Glutamatergic neuron (in vitro differentiated cells): ENCODE data around the gene EYS. TPM values are rescaled to one million over a fixed set of nuclear protein-coding genes. Genes with fewer than 3 reads are reported as not detected.

Experiments
- DNase-seq: peaks from one replicate; pipeline ENCODE4 v3.0.0; 2022
- H3K27ac Mint-ChIP-seq: one replicate; pipeline ENCODE4 v1.8.0; 2020; ENCODE audit warnings: mild to moderate bottlenecking, mixed read lengths, inconsistent platforms; ENCODE audit not compliant: unreplicated experiment
- H3K27me3 Mint-ChIP-seq: one replicate; pipeline ENCODE4 v1.8.0; 2020; ENCODE audit warnings: mild to moderate bottlenecking, moderate library complexity, mixed read lengths, inconsistent platforms; ENCODE audit not compliant: unreplicated experiment
- H3K36me3 Mint-ChIP-seq: one replicate; pipeline ENCODE4 v1.8.0; 2020; ENCODE audit warnings: mild to moderate bottlenecking, mixed read lengths, inconsistent platforms; ENCODE audit not compliant: unreplicated experiment
- H3K4me1 Mint-ChIP-seq: one replicate; pipeline ENCODE4 v1.8.0; 2020; ENCODE audit warnings: mild to moderate bottlenecking, low read depth, mixed read lengths, inconsistent platforms; ENCODE audit not compliant: unreplicated experiment
- H3K4me3 Mint-ChIP-seq: one replicate; pipeline ENCODE4 v1.8.0; 2020; ENCODE audit warnings: mild to moderate bottlenecking, mixed read lengths, inconsistent platforms; ENCODE audit not compliant: unreplicated experiment
- H3K9me3 Mint-ChIP-seq: one replicate; pipeline ENCODE4 v1.8.0; 2020; ENCODE audit warnings: mild to moderate bottlenecking, moderate library complexity, mixed read lengths, inconsistent platforms; ENCODE audit not compliant: unreplicated experiment
- CTCF ChIP-seq: fragments of 200-600 bp; sonication (generic); IDR thresholded peaks from one replicate; pipeline ENCODE4 v1.5.0; 2021; ENCODE audit not compliant: partially characterized antibody, unreplicated experiment
- total RNA-seq: library from RNA; stranded (reverse); fragmentation: NEBNext Ultra II Directional; extraction: Animal tissue kit (Norgen Biotek cat#: 25700); gene quantifications from one replicate; pipeline ENCODE4 v1.2.1, GENCODE V29; 2021; ENCODE audit not compliant: unreplicated experiment

EYS gene
- total RNA-seq, 1 donor from 2014 or later: 13.2 TPM

GRCh38 chr6:64672131-64672530 is 1034.9 kb downstream of the EYS start:
- no peaks in the 10 kb centered on the region for H3K36me3 Mint-ChIP-seq
- H3K27me3 Mint-ChIP-seq: no peaks in the 10 kb centered on the region
- no peak overlapping the region for H3K4me3 Mint-ChIP-seq
- no peak for TF ChIP-seq CTCF
- H3K4me1 Mint-ChIP-seq: no peaks in the 10 kb centered on the region
- DNase-seq: no peak
- peaks cover 2% of the 10 kb centered on the region for H3K9me3 Mint-ChIP-seq
- H3K27ac Mint-ChIP-seq: no peak overlapping the region

GRCh38 chr6:64665137-64665536 is 1041.9 kb downstream of the EYS start:
- Mint-ChIP-seq H3K9me3 (peaks cover 2% of the 10 kb centered on the region), H3K4me3 (no peak overlapping the region), H3K4me1 (no peaks in the 10 kb centered on the region), H3K27me3 (no peaks in the 10 kb centered on the region), H3K36me3 (no peaks in the 10 kb centered on the region), H3K27ac (no peak overlapping the region)
- no peak for DNase-seq
- no peak for TF ChIP-seq CTCF

- Mint-ChIP-seq H3K27ac (no peak overlapping the region), H3K4me3 (no peak overlapping the region), H3K9me3 (peaks cover 2% of the 10 kb centered on the region), H3K36me3 (no peaks in the 10 kb centered on the region), H3K4me1 (no peaks in the 10 kb centered on the region), H3K27me3 (no peaks in the 10 kb centered on the region)
- no peak for DNase-seq
- no peak for TF ChIP-seq CTCF
Measured at GRCh38 chr6:64664480-64664879, 1042.5 kb downstream of the EYS start.

GRCh38 chr6:64644024-64644423 is 1063.0 kb downstream of the EYS start:
- Mint-ChIP-seq H3K27me3 (no peaks in the 10 kb centered on the region), H3K4me1 (peaks cover 3% of the 10 kb centered on the region), H3K36me3 (no peaks in the 10 kb centered on the region), H3K27ac (no peak overlapping the region), H3K4me3 (no peak overlapping the region), H3K9me3 (no peaks in the 10 kb centered on the region)
- no peak for TF ChIP-seq CTCF
- no peak for DNase-seq

- H3K27ac Mint-ChIP-seq: no peak overlapping the region
- no peaks in the 10 kb centered on the region for H3K27me3 Mint-ChIP-seq
- TF ChIP-seq CTCF: no peak
- no peak for DNase-seq
- no peak overlapping the region for H3K4me3 Mint-ChIP-seq
- no peaks in the 10 kb centered on the region for H3K4me1 Mint-ChIP-seq
- H3K9me3 Mint-ChIP-seq: no peaks in the 10 kb centered on the region
- H3K36me3 Mint-ChIP-seq: no peaks in the 10 kb centered on the region
Measured at GRCh38 chr6:64630901-64631300, 1076.1 kb downstream of the EYS start.
